Body of pancreas (tissue), 4 donors: ENCODE data around the gene OBP2A.

Source experiments
- CTCF ChIP-seq, 7 experiments: fragments of 450-650 bp in 4 of 7; fragments of 200-600 bp in 3 of 7; sonication (generic) in 3 of 7; IDR thresholded peaks; one replicate each; pipeline ENCODE4 v1.5.1; 2016 to 2019; ENCODE audit warnings: antibody characterized with exemption in 7 of 7
- POLR2A ChIP-seq, 3 donors: fragments of 450-650 bp; IDR thresholded peaks; one replicate each; pipeline ENCODE4 v1.6.1; 2016; ENCODE audit warnings: antibody characterized with exemption in 3 of 3, mild to moderate bottlenecking in 2 of 3

DNA sequence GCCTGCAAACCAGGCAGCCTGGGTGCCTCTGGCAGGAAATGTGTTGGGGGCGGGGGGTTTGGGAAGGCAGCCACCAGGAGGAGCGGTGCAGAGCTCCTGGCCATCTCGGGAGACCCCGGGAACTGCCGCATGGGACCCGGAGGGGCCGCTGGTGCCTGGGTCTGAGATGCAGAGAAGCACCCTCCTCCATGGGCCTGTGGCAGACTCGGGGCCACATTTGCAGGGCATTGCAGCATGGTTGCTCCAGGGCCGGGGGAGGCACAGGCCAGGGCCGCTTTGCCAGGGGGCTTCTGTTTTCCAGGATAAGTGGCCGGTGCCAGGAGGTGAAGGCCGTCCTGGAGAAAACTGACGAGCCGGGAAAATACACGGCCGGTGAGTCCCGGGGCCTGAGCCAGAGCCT lies 23.0 kb upstream of the OBP2A start:
- no peak for TF ChIP-seq POLR2A (IDR thresholded peaks at IDR 0.05)
- no peak for TF ChIP-seq CTCF (IDR thresholded peaks at IDR 0.05)
